Brain microvascular endothelial cell (primary cell): ENCODE data around the gene SPEM3.
"Not testable (repeated sequence)": the region's sequence is repeated elsewhere in the genome, so short reads cannot be mapped to it uniquely, and the experiment has no call there.

Experiments
- DNase-seq: peaks from one replicate; pipeline ENCODE4 v3.0.0-alpha.2; 2020
- H3K27ac ChIP-seq: fragments of 250-450 bp; sonication (Bioruptor Pico); 2 replicates; pipeline ENCODE4 v1.5.1; 2020; ENCODE audit warnings: mild to moderate bottlenecking, moderate library complexity
- H3K27me3 ChIP-seq: fragments of 250-450 bp; sonication (Bioruptor Pico); replicated peaks from 2 replicates; pipeline ENCODE4 v1.5.1; 2020; ENCODE audit warnings: mild to moderate bottlenecking
- H3K36me3 ChIP-seq: fragments of 250-450 bp; sonication (Bioruptor Pico); replicated peaks from 2 replicates; pipeline ENCODE4 v1.5.1; 2020; ENCODE audit warnings: mild to moderate bottlenecking
- H3K4me3 ChIP-seq: 2 replicates; pipeline ENCODE4 v1.5.1; 2011; ENCODE audit warnings: low read depth, mild to moderate bottlenecking, control low read depth, low read length, moderate library complexity
- in situ Hi-C: cut with HindIII; loops from 2 replicates; pipeline ENCODE4 v1.10.0; 2017; ENCODE audit warnings: low sequenced_read_pairs, low pct_ligation_motif_present
- TF ChIP-seq, protein P1 (sequence below): IDR thresholded peaks from 2 replicates; pipeline ENCODE4 v1.5.1; 2011; ENCODE audit warnings: low read depth, mild to moderate bottlenecking, moderate library complexity, low read length, control low read depth, inconsistent platforms; ENCODE audit errors: missing control alignments

Gene SPEM3

DNA sequence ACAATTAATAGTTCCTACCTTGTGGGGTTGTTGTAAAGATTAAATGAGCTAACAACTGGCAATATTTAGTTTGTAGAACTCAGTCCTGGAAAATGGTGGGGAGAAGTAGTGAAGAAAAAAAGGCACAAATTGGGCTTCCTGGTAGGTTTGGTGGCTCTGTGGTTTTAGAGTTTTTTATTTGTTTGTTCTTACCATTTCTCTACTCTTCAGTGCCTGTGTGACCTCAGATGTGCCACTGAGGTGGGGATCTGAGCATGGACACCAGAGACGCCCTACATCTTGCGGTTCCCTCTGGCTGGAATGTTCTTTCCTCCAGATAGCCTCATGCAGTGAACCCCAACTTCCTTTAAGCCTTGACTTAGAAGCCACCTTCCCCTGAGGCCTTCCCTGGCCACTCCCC is 43.1 kb downstream of the SPEM3 start:
- TF ChIP-seq, protein P1, sequence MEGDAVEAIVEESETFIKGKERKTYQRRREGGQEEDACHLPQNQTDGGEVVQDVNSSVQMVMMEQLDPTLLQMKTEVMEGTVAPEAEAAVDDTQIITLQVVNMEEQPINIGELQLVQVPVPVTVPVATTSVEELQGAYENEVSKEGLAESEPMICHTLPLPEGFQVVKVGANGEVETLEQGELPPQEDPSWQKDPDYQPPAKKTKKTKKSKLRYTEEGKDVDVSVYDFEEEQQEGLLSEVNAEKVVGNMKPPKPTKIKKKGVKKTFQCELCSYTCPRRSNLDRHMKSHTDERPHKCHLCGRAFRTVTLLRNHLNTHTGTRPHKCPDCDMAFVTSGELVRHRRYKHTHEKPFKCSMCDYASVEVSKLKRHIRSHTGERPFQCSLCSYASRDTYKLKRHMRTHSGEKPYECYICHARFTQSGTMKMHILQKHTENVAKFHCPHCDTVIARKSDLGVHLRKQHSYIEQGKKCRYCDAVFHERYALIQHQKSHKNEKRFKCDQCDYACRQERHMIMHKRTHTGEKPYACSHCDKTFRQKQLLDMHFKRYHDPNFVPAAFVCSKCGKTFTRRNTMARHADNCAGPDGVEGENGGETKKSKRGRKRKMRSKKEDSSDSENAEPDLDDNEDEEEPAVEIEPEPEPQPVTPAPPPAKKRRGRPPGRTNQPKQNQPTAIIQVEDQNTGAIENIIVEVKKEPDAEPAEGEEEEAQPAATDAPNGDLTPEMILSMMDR: no peak
- Histone ChIP-seq H3K27me3 (no peaks in the 10 kb centered on the region), H3K27ac (no peak overlapping the region), H3K36me3 (peaks cover 4% of the 10 kb centered on the region), H3K4me3 (no peak overlapping the region)
- in situ Hi-C loops: no loop called here
- DNase-seq: no peak

DNA sequence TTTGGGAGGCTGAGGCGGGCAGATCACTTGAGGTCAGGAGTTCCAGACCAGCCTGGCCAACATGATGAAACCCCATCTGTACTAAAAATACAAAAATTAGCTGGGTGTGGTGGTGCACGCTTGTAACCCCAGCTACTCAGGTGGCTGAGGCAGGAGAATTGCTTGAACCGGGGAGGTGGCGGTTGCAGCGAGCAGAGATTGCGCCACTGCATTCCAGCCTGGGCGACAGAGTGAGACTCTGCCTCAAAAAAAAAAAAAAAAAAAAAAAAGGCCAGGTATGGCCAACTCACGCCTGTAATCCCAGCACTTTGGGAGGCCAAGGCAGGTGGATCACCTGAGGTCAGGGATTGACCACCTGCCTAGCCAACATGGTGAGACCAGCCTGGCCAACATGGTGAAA is 46.1 kb downstream of the SPEM3 start:
- DNase-seq, H3K27me3 ChIP-seq, H3K36me3 ChIP-seq, in situ Hi-C loops, H3K27ac ChIP-seq, H3K4me3 ChIP-seq: not testable (repeated sequence)

DNA sequence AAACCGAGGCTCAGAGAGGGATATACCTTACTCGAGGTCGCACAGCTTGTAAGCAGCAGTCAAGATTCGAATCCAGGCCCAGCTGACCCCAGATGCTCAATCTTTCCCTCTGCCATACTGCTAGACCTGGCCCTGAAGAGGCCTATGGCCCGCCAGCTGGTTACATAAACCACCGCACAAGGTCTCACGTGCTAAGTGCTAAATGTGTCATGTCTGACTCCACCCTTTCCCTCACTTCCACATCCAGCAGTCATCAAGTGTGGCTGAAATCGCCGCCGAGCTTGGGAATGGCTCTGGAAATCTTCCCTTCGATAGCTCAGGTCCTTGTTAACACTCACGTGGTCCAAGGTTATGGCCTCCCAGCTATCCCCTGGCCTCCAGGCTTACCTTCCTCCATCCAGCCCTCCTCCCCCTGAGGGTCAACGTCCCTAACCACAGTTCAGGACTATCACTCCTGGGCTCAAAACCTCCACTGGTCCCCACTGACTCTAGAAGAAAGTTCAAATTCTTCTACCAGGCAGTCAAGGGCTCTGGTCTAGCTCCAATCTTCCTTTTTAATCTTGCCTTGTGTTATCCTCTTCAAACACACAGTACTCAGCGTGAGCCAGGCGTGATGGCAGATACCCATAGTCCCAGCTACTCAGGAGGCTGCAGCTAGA is 47.2 kb downstream of the SPEM3 start:
- no peak overlapping the region for H3K27ac ChIP-seq
- in situ Hi-C loops: no loop called here
- H3K36me3 ChIP-seq: no peaks in the 10 kb centered on the region
- no peak overlapping the region for H3K4me3 ChIP-seq
- H3K27me3 ChIP-seq: no peaks in the 10 kb centered on the region
- no peak for DNase-seq
- TF ChIP-seq, protein P1: no peak

DNA sequence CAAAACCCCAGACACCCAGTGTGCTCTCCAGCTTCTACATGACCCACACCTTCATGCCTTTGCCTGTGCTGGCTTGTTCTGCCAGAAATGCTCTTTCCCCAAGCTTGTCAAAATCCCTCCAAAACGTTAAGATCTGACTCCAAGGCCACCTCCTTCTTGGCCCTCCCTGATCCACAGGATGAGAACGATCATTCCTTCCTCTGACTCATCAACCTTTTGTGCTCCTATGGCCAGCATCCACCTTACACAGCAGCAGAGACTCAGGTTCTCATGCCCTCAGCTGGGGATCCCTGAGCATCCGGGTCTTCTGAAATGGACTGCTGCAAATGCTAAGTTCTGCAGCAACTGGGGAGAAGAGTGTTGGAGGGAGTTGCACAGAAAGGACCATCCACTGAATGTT is 47.8 kb downstream of the SPEM3 start:
- H3K27ac ChIP-seq: no peak overlapping the region
- TF ChIP-seq, protein P1: no peak
- DNase-seq: no peak

DNA sequence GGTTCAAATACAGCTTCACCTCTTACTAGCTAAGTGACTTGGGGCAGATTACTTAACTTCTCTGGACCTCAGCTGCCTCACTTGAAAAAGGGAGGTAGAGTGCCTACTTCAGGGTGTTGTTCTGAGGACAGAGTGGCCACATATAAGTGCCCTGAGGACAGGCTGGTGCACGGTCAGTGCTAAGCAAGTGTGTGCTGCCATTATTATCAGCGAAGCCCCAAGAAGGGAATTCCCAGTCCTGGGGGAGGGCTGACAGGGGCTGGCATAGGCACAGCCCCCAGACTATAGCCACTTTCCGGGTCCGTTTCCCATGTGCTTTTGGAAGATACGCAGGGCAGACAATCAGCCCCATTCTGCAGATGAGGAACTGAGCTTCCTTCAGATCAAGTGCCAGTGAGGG is 48.3 kb downstream of the SPEM3 start:
- Histone ChIP-seq H3K27me3 (no peaks in the 10 kb centered on the region), H3K4me3 (no peak overlapping the region), H3K27ac (no peak overlapping the region), H3K36me3 (no peaks in the 10 kb centered on the region)
- TF ChIP-seq, protein P1: no peak
- in situ Hi-C loops: no loop called here
- DNase-seq: no peak

More for the DNA sequence above, 47.8 kb downstream of the SPEM3 start:
- in situ Hi-C loops: no loop called here
- no peaks in the 10 kb centered on the region for H3K27me3 ChIP-seq
- H3K36me3 ChIP-seq: no peaks in the 10 kb centered on the region
- H3K4me3 ChIP-seq: no peak overlapping the region

DNA sequence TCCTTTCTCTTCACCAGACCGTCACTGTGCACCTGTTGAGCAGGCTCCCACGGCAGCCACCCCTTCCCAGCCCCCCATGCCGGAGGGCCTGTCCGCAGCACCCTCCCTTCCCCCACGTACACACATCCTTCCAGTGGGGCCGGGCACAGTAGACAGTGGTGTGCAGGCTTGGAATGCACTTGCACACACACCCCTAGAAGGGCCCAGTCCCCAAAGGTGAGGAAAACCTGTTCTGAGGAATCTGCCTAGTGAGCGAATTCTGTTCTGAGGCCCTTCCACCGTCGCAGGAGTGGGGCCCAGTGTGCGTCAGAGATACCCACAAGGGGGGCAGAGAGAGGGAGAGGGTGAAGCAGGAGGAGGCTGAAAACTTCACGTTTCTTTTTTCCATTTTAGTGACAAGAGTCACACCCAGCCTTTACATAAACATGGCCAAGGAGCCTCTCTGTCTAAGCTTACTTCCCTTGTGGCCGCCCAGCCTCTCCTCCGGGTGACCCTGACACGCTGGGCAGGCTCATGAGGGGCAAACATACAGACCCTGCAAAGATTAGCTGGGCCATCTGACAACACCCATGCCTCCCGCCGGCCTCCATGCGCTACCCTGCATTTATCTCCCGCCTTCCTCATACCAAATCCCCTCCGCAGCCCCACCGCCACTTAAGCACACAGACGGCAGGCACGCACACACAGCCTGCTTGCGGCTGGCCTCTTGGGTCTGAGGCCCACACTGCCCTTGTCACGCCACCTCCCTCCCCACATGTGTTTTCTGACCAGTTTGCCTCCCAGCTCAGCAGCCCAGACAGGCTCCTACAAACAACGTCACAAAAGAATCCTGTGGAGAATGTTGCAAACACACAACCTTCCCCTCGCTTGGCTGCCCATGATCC is 49.0 kb downstream of the SPEM3 start:
- Histone ChIP-seq H3K36me3 (no peaks in the 10 kb centered on the region), H3K27me3 (no peaks in the 10 kb centered on the region), H3K4me3 (peak overlapping the region; percentile 72), H3K27ac (peak overlapping the region; percentile 78)
- TF ChIP-seq, protein P1: no peak
- peak; percentile 72 for DNase-seq
- in situ Hi-C loops: no loop called here
